LoVo (cell line): ENCODE results near the gene PTGR3.
A peak's percentile ranks its signal among the peaks of the same experiment; 100 is the strongest.

Source experiments
- DNase-seq: peaks from one replicate; pipeline ENCODE4 v3.0.0-alpha.2; 2016; ENCODE audit warnings: low spot score

The PTGR3 gene

DNA sequence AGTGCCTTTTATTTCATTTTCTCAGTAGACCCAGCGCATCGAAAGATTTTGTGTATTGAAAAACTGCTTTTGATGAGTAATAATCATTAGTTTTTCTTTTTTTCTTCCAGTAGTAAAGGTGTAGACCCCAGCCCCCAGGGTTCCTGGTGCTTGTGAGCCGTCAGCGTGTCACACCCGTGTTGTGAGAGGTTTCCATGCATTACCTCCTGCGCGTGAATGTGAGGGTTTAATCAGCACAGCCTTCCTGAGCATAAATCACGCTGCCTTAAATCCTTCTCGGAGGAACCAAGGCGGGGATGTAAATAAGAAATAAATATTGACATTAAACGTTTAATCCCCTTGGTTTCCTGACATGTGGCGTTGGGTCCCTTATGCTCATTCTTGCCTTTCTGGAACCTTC, 26.0 kb upstream of the PTGR3 start:
- DNase-seq: no peak

DNA sequence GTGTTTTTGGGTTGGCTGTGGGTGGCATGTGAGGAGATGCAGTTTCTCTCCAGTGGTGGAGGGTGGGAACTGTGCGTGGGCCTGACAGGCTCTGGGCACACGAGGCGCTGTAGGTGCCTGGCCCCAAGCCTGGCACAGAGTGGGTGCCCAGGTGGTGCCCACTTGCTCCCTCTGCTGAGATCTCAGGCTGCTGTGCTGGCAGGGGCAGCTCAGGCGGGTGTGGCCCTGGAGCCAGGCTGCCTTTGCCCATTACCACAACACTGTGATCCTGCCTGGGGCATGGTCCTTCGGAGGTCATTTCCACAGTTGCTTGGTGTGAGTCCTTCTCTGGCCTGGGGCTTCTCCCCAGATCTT, 22.1 kb upstream of the PTGR3 start:
- DNase-seq: no peak

DNA sequence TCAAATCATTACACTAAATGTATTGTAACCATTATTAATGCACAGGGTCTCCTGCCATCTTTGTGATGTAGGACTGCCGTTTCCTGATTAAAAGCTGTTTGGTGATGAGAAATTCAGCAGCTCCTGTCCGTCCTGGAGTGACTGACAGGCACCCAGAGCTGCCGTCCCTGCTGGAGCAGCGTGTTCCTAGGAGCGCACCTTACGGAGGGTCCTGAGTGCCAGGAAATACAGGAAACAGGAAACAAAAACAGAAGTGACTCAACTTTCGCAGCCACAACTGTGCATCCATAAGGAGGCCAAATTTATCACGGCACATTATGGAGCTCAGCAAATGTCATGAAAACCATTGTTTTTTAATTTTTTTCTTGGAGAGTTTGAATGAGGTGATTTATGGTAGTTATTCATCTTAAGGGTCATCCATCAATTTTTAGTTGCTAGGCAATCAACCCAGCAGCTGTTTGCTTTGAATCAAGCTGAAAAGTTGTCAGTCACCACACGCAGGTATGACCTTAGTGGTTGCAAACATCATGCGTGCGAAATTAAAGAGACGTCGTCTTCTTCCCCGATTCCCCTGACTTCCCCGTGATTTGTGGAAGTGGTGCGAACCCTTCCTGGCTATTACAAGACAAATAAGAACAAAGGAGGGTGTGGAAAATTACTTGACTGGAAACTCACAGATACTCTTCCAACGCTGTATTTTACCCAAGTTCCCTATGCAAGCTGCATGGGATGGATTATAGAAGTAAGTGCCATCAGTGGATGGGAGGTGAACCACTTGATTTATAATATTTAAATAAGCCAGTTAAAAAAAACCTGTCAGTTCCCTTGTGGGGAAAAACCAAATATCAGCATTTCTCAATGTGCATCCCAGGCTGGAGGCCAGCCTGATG, 21.5 kb upstream of the PTGR3 start:
- DNase-seq: no peak

DNA sequence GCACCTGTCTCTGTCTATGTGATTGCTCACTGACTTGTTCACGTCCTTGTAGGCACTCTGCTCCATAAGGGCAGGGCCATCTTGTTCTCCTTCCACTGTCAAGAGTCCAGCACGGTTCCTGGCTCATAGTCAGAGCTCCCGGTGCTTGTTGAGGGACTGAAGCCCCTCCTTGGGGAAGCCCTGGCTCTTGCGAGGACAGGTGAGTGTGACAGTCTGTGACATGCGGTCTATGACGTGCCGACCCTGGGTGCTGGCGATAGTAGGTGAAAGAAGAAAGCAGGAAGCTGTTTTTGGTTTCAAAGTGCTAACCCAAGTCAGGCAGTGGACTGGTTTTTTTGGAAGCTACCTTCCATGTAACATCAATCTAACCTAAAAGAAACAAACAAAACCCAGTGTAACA, 20.5 kb upstream of the PTGR3 start:
- DNase-seq: no peak

DNA sequence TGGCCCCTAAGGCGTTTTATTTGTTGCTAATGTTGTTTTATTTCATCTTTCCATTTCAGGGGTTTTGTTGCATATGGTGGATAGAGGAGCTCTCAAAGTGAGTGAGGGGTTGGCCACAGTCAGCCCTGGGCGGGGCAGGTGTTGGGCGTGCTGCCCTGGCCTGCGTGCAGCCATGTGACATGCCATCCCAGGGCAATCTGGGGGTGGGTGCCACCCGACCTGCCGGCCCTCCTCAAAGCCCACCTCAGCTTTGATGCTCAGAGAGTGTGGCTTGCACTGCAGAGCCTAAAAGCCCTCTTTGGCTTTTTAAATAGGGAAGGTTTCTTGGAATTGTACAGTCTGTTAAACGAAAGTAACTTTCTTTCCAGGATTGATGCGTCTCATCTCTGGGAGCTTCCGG, 20.0 kb upstream of the PTGR3 start:
- no peak for DNase-seq

DNA sequence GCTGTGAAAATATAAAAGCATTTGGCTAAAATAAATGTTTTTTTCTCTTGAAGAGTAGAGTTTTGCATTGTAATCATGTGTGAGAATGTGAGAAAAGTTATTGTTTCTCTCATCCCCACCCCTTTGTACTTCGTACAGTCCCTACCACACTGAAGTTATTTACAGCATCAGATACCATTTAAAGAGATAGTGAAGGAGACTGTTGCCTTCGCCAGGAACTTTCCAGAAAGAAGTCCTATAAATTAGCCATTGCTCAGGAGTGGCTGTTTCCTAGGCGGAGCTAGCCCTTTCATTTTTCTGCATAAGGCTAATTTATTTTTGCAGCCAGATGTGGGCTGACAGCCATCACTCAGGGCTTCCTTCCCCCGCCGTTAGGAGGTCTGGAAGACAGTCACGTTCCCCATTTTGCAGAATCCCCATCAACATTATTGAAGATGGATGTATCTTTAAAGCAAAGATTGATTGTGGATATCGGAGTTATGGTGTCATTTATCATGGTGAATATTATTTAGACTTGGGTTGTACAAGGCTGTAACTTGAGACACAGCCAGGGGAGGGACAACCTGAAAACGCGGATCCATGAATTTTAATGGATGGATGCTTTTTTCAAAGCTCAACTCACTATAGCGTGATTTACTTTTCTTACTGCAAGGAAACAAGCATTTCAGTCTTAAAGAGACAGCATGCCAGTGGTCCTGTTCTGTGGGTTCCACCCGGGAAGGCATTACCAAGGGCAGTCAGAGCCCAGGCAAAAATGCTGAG, 18.8 kb upstream of the PTGR3 start:
- DNase-seq: no peak

DNA sequence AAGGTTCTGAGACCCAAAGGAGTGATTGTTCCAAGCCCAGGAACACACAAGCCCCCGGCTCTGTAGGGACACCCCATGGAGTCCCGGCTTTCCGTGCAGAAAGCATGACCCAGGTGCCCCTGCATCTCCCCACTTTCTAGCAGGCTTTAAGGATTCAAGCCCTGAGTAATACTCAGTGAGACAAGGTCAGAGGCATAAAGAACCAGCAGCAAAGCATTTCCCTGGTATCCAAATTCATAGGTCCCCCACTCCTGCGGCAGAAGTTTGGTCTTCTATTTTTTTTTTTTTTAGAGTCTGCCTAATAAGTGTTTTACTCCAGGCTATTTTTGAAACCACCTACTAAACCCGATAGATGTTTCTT, 18.0 kb upstream of the PTGR3 start:
- DNase-seq: no peak

DNA sequence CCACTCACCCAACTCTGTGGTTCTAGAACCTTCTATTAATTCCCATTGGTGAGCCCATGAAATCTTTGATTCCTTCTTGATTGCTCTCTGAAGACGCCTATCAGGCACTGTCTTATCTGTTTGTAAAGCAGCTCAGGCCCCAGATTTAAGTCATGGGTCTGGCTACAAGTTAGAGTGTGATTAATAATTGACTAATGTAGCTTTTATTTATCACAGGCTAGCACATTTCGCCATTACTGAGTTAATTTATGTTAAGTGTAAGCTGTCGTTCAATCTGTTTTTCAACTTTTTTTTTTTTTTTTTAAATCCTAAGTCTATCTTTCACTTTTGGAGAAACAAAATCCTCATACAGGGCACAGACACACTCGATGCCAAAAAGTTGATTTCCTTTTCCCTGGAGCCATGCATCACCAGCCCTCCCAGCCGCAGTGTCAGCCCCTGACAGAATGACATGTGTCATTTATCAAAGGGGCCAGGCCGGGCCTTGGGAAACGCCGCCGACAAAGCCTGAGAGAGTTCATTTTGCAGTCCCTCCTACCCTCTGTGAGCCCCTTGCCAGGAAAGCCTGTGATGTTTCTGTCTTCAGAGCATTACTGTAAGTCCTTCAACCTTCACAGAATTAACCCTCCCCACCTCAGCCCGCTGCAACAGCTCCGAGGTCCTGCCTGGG, 17.5 kb upstream of the PTGR3 start:
- no peak for DNase-seq

DNA sequence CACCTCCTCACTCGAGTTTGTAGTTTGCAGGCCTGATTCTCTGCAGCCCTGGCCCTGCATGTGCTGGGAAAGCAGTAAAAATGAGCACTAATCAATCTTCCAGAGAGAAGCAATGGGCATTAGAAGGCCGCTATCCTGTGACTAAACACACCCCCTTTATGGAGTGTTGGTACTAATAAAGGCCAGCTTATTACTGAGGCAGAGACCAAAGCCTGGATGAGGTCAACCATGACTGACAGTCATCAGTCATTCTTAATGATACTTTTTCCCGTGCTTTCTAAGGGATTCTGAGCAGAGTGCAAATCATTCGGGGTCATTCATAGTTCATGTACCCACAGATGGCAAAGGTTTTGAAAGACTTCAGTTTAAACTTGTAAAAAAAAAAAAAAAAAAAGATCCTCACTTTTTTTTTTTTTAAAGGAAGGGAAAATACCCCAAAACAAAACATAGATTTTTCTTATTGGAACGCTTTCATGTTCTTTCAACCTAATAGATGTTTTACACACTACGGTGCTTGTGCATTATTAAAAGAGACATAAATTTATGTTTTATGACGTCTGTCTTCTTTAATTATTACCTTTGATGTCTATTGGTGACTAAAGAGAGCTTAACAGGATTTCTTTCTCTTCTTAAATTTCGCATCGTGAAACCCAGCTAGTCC, 14.9 kb upstream of the PTGR3 start:
- no peak for DNase-seq

DNA sequence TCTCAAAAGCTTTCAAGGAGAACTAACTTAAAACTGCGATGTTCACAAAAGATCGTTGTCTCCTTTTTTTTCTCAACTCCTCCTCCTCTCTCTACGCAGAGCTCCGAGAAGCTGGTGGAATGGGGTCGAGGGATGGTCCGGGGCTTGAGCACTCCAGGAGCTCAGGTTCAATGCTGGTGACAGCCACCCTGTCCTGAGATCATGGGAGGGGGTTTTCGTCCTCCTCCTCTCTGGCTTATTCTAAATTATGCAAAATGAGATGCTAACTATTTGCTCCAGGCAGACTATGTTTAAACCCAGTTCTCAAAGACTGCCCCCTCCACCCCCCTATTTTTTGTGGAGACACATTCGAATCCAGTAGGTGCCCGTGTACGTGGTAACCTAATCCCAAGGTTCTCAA, 13.5 kb upstream of the PTGR3 start:
- no peak for DNase-seq

DNA sequence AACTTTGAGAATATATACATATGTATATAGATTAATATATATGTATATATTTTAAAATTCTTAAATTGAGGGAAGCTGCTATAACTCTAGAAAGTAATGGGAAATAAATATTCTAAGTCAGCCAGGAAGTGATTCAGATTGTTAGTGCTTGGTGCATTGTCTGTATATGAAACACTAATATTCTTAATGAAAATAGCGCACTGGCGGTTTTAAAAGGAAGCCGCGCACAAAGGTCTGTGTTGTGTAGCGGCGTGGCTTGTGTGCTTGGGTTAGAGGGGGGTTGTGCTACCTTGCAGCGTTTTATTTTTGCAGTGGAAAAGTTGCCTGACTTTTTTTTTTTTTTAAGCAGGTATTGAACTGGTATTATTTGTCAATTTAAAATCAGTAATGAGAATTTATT, 13.0 kb upstream of the PTGR3 start:
- DNase-seq: no peak

DNA sequence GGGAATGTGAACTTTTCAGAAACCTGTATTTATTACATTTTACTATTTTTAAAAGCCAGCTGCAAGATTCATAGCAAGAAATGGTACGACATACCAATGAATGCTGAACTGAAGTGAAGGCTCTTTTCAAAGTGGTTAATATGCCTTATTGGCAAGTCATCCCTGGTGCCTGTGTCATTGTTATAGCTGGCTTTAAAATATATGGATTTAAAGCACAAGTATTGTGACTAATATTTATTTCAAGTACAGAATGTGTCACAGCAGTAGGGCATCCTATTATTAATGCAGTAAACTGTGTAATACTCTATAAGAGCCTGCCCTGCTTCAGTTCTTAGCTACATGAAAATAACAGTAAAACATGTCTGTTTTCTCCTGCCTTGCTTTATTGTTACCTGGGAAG, 12.5 kb upstream of the PTGR3 start:
- DNase-seq: no peak

DNA sequence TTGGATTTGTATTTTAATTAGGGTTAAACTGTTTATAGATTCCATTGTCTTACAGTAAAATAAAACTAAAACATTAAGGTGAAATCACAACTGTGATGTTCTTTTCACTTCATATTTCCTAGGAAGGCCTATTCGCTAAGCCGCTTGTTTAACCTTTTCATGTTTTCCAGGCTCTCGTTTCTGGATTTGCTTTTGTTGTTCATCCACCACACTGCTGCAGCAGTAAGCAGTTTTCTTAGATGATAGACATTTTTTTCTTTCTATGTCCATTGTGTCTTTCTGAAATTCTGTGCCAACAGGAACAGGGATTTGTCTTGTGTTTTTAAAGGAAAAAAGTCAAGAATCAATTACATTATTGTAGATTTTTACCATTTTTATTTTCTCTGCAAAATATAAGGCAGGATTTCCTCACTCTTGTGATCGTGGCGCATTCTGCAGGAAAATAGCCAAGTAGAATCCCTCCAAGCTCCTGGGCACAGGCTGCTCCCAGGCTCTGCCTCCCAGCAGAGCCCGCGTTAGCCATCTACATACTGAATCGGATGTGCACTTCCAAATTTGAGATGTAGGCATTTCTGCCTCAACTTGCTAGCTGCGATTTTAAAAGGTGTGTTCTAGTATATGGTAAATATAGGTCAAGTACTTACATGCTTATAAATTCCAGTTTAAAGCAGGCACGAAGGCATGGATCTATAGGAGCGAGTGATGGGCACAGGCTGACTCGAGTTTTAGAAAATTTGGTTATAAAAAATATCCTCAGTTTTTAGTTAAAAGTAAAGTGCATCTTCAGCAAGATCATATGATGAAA, 11.8 kb upstream of the PTGR3 start:
- DNase-seq: no peak

DNA sequence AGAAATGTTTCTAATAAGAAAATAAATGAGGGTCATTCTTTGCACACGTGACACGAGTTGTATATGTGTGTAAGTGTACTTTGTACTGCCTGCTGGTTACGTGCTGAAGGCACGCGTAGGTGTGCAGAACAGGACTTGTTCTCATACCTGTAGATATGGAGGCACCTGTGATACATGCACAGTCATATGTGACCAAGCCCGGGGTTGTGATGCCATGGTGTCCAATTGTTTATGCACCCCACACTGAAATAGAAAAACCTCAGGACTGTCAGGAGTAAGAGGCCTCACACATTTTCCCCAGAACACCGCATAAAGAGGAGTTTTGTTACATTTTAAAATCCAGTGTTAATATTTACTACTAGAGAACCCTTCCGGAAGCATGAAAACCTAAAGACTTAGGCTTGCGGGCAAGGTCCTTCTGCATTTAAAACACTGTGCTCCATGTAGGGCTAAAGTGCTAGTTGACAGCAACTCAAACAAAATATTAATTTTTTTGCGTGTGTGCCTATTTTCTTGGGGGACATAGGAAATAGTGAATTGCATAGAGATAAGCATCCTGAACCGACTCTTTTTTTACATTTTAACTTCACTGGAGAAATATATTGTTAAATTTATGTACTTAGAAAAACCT, 10.9 kb upstream of the PTGR3 start:
- no peak for DNase-seq

DNA sequence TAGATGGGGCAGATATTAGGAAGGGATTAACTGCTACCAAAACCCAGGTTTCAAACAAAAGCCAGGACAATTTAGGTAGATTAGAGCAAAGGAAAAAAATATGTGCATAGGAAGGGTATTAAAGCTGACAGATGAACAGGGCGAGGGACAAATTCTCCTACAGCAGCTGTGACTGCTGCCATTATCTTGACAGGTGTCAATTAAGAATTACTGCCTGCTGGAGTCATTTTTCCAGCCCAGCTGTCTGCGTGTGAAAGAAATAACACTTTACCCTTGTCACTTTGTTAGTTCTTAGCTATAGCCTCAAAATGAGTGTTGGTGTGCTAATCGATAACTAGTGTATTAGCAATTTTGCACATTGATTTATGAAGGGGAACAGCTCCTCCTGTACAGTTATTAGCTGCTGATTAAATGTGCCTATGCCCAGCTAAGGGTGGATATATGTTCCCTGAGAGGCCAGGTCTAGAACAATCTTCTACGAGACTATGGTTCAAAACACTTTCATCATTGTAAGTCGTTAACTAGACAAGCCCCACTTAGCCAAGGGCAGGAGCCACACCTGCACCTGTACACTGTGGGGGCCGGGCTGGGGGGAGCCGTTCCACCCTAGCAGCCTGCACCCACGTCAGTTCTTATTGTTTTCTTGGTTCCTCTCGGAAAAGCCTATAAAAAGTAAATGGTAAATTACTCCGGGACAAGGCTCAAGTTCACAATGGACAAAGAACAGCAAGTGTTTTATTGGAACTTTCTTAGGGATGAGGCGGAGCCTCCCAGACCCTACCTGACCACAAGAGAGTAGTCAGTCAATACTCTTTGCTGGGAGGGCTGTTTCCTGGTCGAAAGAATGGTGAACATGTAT, 9.4 kb upstream of the PTGR3 start:
- DNase-seq: peak; percentile 26

DNA sequence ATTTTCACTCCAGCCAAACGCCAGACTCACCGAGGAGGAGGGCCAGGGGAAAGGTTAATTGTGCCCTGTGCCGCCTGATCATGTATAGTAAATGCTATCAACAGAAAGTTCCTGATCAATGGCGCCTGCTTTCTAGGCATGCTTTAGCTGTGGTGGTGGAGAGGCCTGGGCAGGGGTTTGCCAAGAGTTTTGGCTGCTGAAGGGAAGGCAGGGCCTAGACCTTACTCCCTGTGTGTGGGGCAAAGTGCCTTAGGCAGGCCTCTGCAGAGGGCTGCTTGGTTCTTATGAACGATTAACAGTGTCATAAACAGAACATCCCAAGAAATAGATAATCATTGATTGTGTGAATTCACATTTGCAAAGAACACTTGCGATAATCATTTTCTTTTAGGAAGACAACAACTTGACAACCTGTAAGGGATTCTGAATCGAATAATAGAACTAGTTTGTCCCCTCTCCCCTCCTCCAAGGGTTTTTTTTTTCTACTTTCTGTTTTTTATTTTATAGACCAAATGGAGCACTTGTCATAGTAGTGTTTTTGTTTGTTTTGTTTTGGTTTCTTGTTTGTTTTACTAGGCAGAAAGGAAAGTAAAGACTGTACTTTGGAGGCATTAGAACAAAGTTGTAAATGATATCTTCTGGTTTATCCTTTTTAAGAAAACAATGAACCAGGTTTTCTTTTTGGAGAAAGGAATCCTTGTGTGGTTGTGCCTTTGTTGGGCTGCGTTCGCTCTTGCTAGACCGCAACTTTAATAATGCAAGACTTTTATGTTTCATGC, 8.2 kb upstream of the PTGR3 start:
- DNase-seq: no peak

DNA sequence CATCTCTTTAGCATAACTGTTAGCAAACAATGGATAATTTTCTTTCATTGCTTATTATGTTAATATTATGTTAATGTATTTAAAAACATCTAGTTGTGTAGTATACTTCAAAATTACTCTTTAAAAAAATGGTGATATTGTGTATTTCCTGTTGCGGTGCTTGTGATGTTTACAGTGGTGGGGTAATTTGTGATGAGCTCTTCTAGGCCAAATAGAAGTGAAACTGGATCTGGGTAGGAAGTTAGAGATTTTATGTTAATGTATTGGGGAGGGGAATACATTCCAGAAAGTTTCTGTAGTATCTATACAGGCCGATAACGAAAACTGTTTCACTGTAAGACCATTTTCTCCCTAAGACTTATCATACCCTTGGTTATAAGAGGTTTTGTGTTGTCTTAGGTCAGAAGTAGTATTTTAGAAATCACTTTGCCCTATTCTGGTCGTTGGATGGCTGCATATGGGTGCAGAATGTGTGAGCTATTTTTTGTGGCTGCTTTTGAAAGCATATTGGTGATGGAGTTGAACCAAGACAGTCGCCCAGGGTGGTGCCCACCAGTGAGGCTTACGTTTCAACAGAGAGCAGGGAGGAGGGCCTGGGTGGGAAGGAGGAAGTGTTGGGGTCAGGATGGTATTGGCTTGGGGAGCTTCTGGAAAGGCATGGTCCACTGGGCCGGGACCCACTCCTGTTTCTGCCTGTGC, 7.4 kb upstream of the PTGR3 start:
- no peak for DNase-seq

DNA sequence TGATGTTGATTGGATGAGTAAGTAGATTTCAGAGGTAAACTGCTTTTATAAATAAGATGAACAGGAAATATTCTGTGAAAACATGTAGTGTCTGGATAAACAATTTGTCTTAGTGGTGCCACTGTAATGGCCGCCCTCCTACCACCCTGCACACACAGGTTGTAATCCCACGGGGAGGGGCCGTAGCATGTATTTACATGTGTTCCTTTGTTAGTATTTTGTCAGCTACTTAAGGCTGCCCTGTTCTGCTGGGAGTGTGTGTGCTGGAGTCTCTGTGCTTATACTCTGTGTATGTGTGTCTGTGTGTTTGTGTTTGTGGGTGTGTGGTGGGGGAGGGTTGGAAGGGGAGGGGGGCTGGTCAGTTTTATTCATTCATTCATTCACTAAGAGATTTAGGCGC, 6.7 kb upstream of the PTGR3 start:
- no peak for DNase-seq
